WTC11 (cell line): ENCODE data around the gene OR2F2. TPM values are rescaled to one million over a fixed set of nuclear protein-coding genes. Genes with fewer than 3 reads are reported as not detected.

Experiments
- ATAC-seq: fragments of 200-7000 bp; cut with Tn5 transposase; 2 replicates; pipeline ENCODE4 v1.10.0; 2021; ENCODE audit warnings: mild to moderate bottlenecking, moderate library complexity
- CTCF ChIA-PET: fragments of 300-600 bp; sonication (Branson Sonifier 250); formaldehyde crosslinking; loops from one replicate; lab custom pipeline; 2021; ENCODE audit warnings: antibody characterized with exemption; lab: Charles Lee
- POLR2A ChIA-PET: fragments of 350-600 bp; sonication (Branson Sonifier 250); formaldehyde crosslinking; loops from one replicate; lab custom pipeline; 2021; ENCODE audit warnings: antibody characterized with exemption; lab: Charles Lee
- DNase-seq: peaks from one replicate; pipeline ENCODE4 v3.0.0; 2021; ENCODE audit warnings: low spot score
- H3K27ac Mint-ChIP-seq: 2 replicates; pipeline ENCODE4 v1.8.0; 2021; ENCODE audit warnings: mixed read lengths
- H3K27me3 Mint-ChIP-seq: 2 replicates; pipeline ENCODE4 v1.8.0; 2021; ENCODE audit warnings: low read depth, mild to moderate bottlenecking, moderate library complexity, mixed read lengths
- H3K36me3 Mint-ChIP-seq: 2 replicates; pipeline ENCODE4 v1.8.0; 2021; ENCODE audit warnings: mixed read lengths
- H3K4me1 Mint-ChIP-seq: 2 replicates; pipeline ENCODE4 v1.8.0; 2022; ENCODE audit warnings: mixed read lengths
- H3K4me3 Mint-ChIP-seq: 2 replicates; pipeline ENCODE4 v1.8.0; 2021; ENCODE audit warnings: mild to moderate bottlenecking, moderate library complexity, mixed read lengths
- H3K9me3 Mint-ChIP-seq: 2 replicates; pipeline ENCODE4 v1.8.0; 2021; ENCODE audit warnings: mixed read lengths
- AR ChIP-seq: fragments of 250-450 bp; sonication (Bioruptor Pico); IDR thresholded peaks from 2 replicates; pipeline ENCODE4 v1.9.0; 2021; ENCODE audit warnings: mild to moderate bottlenecking
- CREB1 ChIP-seq: sonication (generic); formaldehyde crosslinking; IDR thresholded peaks from 2 replicates; pipeline ENCODE4 v1.8.0; 2023; ENCODE audit warnings: mild to moderate bottlenecking, missing genetic modification reagents
- ELF4 ChIP-seq: sonication (generic); formaldehyde crosslinking; IDR thresholded peaks from 2 replicates; pipeline ENCODE4 v1.8.1; 2022; ENCODE audit warnings: low read depth, mild to moderate bottlenecking, moderate library complexity, missing genetic modification reagents
- ESRRA ChIP-seq: sonication (generic); formaldehyde crosslinking; IDR thresholded peaks from 2 replicates; pipeline ENCODE4 v1.8.1; 2022; ENCODE audit warnings: mild to moderate bottlenecking, missing genetic modification reagents, borderline replicate concordance
- FOXP1 ChIP-seq: sonication (generic); formaldehyde crosslinking; IDR thresholded peaks from 2 replicates; pipeline ENCODE4 v1.8.0; 2022; ENCODE audit warnings: missing genetic modification reagents, mild to moderate bottlenecking, moderate library complexity, borderline replicate concordance
- FOXP4 ChIP-seq: sonication (generic); formaldehyde crosslinking; IDR thresholded peaks from 2 replicates; pipeline ENCODE4 v1.8.0; 2022; ENCODE audit warnings: mild to moderate bottlenecking, missing genetic modification reagents
- GABPB1 ChIP-seq: sonication (generic); formaldehyde crosslinking; IDR thresholded peaks from 2 replicates; pipeline ENCODE4 v1.8.1; 2023; ENCODE audit warnings: mild to moderate bottlenecking, missing genetic modification reagents
- GRHL2 ChIP-seq: fragments of 250-450 bp; sonication (Bioruptor Pico); IDR thresholded peaks from 2 replicates; pipeline ENCODE4 v1.8.0; 2022; ENCODE audit warnings: mild to moderate bottlenecking, moderate library complexity; ENCODE audit not compliant: insufficient replicate concordance, severe bottlenecking
- HMGA2 ChIP-seq: fragments of 250-450 bp; sonication (Bioruptor Pico); IDR thresholded peaks from 2 replicates; pipeline ENCODE4 v1.4.0; 2021; ENCODE audit warnings: mild to moderate bottlenecking, moderate library complexity
- IRF1 ChIP-seq: sonication (generic); formaldehyde crosslinking; IDR thresholded peaks from 2 replicates; pipeline ENCODE4 v1.8.0; 2023; ENCODE audit warnings: missing genetic modification reagents
- IRF2 ChIP-seq: sonication (generic); formaldehyde crosslinking; IDR thresholded peaks from 2 replicates; pipeline ENCODE4 v1.8.0; 2022; ENCODE audit warnings: low read depth, missing genetic modification reagents, borderline replicate concordance
- JAZF1 ChIP-seq: fragments of 250-450 bp; sonication (Bioruptor Pico); IDR thresholded peaks from 2 replicates; pipeline ENCODE4 v1.9.0; 2021; ENCODE audit warnings: moderate library complexity, mild to moderate bottlenecking, inconsistent platforms
- JUN ChIP-seq: sonication (generic); formaldehyde crosslinking; IDR thresholded peaks from 2 replicates; pipeline ENCODE4 v1.8.0; 2023; ENCODE audit warnings: mild to moderate bottlenecking, missing genetic modification reagents
- MLX ChIP-seq: sonication (generic); formaldehyde crosslinking; IDR thresholded peaks from 2 replicates; pipeline ENCODE4 v1.8.1; 2023; ENCODE audit warnings: mild to moderate bottlenecking, missing genetic modification reagents, moderate library complexity
- MYBL2 ChIP-seq: sonication (generic); formaldehyde crosslinking; IDR thresholded peaks from 2 replicates; pipeline ENCODE4 v1.8.1; 2023; ENCODE audit warnings: mild to moderate bottlenecking, moderate library complexity, missing genetic modification reagents
- NFE2L1 ChIP-seq: sonication (generic); formaldehyde crosslinking; IDR thresholded peaks from 2 replicates; pipeline ENCODE4 v1.8.1; 2023; ENCODE audit warnings: missing genetic modification reagents
- NR1H2 ChIP-seq: sonication (generic); formaldehyde crosslinking; IDR thresholded peaks from 2 replicates; pipeline ENCODE4 v1.9.0; 2021; ENCODE audit warnings: mild to moderate bottlenecking, moderate library complexity, missing genetic modification reagents
- NR2C2 ChIP-seq: sonication (generic); formaldehyde crosslinking; IDR thresholded peaks from 2 replicates; pipeline ENCODE4 v1.8.0; 2022; ENCODE audit warnings: mild to moderate bottlenecking, missing genetic modification reagents
- OVOL2 ChIP-seq: fragments of 250-450 bp; sonication (Bioruptor Pico); IDR thresholded peaks from 2 replicates; pipeline ENCODE4 v1.9.0; 2021; ENCODE audit warnings: mild to moderate bottlenecking, borderline replicate concordance
- SOX15 ChIP-seq: fragments of 250-450 bp; sonication (Bioruptor Pico); IDR thresholded peaks from 2 replicates; pipeline ENCODE4 v1.9.0; 2021; ENCODE audit warnings: mild to moderate bottlenecking
- TEAD4 ChIP-seq: sonication (generic); formaldehyde crosslinking; IDR thresholded peaks from 2 replicates; pipeline ENCODE4 v1.8.0; 2022; ENCODE audit warnings: mild to moderate bottlenecking, missing genetic modification reagents
- ZBTB21 ChIP-seq: sonication (generic); formaldehyde crosslinking; IDR thresholded peaks from 2 replicates; pipeline ENCODE4 v1.8.1; 2023; ENCODE audit warnings: mild to moderate bottlenecking, missing genetic modification reagents, borderline replicate concordance
- ZMAT4 ChIP-seq: fragments of 250-450 bp; sonication (Bioruptor Pico); IDR thresholded peaks from 2 replicates; pipeline ENCODE4 v1.9.0; 2021; ENCODE audit warnings: mild to moderate bottlenecking
- ZNF138 ChIP-seq: sonication (generic); formaldehyde crosslinking; conservative IDR thresholded peaks from 2 replicates; pipeline ENCODE4 v1.8.1; 2022; ENCODE audit warnings: mild to moderate bottlenecking, moderate library complexity, missing genetic modification reagents
- ZNF219 ChIP-seq: sonication (generic); formaldehyde crosslinking; IDR thresholded peaks from 2 replicates; pipeline ENCODE4 v1.8.0; 2023; ENCODE audit warnings: missing genetic modification reagents, mild to moderate bottlenecking, borderline replicate concordance
- ZNF396 ChIP-seq: fragments of 250-450 bp; sonication (Bioruptor Pico); IDR thresholded peaks from 2 replicates; pipeline ENCODE4 v1.8.0; 2021; ENCODE audit warnings: mild to moderate bottlenecking, moderate library complexity, borderline replicate concordance
- ZNF416 ChIP-seq: fragments of 250-450 bp; sonication (Bioruptor Pico); IDR thresholded peaks from 2 replicates; pipeline ENCODE4 v1.9.0; 2021; ENCODE audit warnings: mild to moderate bottlenecking, inconsistent platforms
- ZNF512 ChIP-seq: sonication (generic); formaldehyde crosslinking; IDR thresholded peaks from 2 replicates; pipeline ENCODE4 v1.8.1; 2022; ENCODE audit warnings: missing genetic modification reagents, borderline replicate concordance
- total RNA-seq: library from RNA; stranded (reverse); gene quantifications from 3 replicates; pipeline ENCODE4 v1.2.3, GENCODE V29; 2021

The OR2F2 gene
- total RNA-seq, 1 experiment from 2014 or later: not detected

GRCh38 chr7:143958781-143959180 lies 23.7 kb downstream of the OR2F2 start:
- H3K4me1 Mint-ChIP-seq: peaks cover 14% of the 10 kb centered on the region
- ATAC-seq (no peak), DNase-seq (no peak)
- H3K27me3 Mint-ChIP-seq: no peaks in the 10 kb centered on the region; the same call in 1 of the 2 replicates
- peaks cover 16% of the 10 kb centered on the region for H3K9me3 Mint-ChIP-seq
- no peak for TF ChIP-seq OVOL2
- TF ChIP-seq FOXP1: no peak
- TF ChIP-seq ZNF416 (CRISPR knock-in tag): no peak
- TF ChIP-seq JUN (CRISPR knock-in tag): no peak
- TF ChIP-seq NR1H2 (CRISPR knock-in tag): no peak
- TF ChIP-seq NR2C2: no peak
- TF ChIP-seq IRF1: no peak
- TF ChIP-seq JAZF1 (CRISPR knock-in tag): no peak
- no peak for TF ChIP-seq ZNF219
- TF ChIP-seq MYBL2 (CRISPR knock-in tag): no peak
- no peak for TF ChIP-seq MLX (CRISPR knock-in tag)
- TF ChIP-seq ESRRA (CRISPR knock-in tag): no peak
- TF ChIP-seq FOXP4 (CRISPR knock-in tag): no peak
- TF ChIP-seq ZBTB21 (CRISPR knock-in tag): no peak
- no peak for TF ChIP-seq CREB1
- TF ChIP-seq NFE2L1 (CRISPR knock-in tag): no peak
- no peak for TF ChIP-seq GRHL2 (CRISPR knock-in tag)
- TF ChIP-seq IRF2 (CRISPR knock-in tag): no peak
- TF ChIP-seq, all 79 proteins: peak for 0
- Mint-ChIP-seq H3K36me3 (no peaks in the 10 kb centered on the region), H3K4me3 (no peak overlapping the region), H3K27ac (no peak overlapping the region)
- ChIA-PET CTCF (no interaction called here), POLR2A (no interaction called here)

GRCh38 chr7:143960813-143961610 lies 26.0 kb downstream of the OR2F2 start:
- Mint-ChIP-seq H3K27ac (no peak overlapping the region), H3K4me1 (peaks cover 20% of the 10 kb centered on the region), H3K9me3 (peaks cover 8% of the 10 kb centered on the region), H3K36me3 (no peaks in the 10 kb centered on the region), H3K4me3 (no peak overlapping the region), H3K27me3 (no peaks in the 10 kb centered on the region; the same call in 1 of the 2 replicates)
- POLR2A ChIA-PET: no interaction called here
- ATAC-seq (no peak), DNase-seq (no peak)
- CTCF ChIA-PET: no interaction called here
- TF ChIP-seq GABPB1 (CRISPR knock-in tag) (no peak), SOX15 (CRISPR knock-in tag) (no peak), ZMAT4 (CRISPR knock-in tag) (no peak), ZNF138 (no peak), HMGA2 (no peak), AR (CRISPR knock-in tag) (no peak), ZNF512 (CRISPR knock-in tag) (no peak), MYBL2 (CRISPR knock-in tag) (no peak), ELF4 (no peak), ZNF396 (CRISPR knock-in tag) (no peak), TEAD4 (CRISPR knock-in tag) (no peak)
